Mesothelial cell of epicardium (in vitro differentiated cells): ENCODE measurements around the gene YEATS4. TPM values are rescaled to one million over a fixed set of nuclear protein-coding genes. Genes with fewer than 3 reads are reported as not detected.

Experiments
- DNase-seq, 2 experiments: peaks; one replicate each; pipeline ENCODE4 v3.0.0; 2021; ENCODE audit warnings: low spot score in 2 of 2; ENCODE audit not compliant: unreplicated experiment in 2 of 2
- H3K27ac Mint-ChIP-seq: 2 replicates; pipeline ENCODE4 v1.8.0; 2021; ENCODE audit warnings: mixed read lengths
- H3K27me3 Mint-ChIP-seq: 2 replicates; pipeline ENCODE4 v1.8.0; 2021; ENCODE audit warnings: low read depth, mixed read lengths
- H3K36me3 Mint-ChIP-seq: 2 replicates; pipeline ENCODE4 v1.8.0; 2021; ENCODE audit warnings: mixed read lengths
- H3K4me1 Mint-ChIP-seq: 2 replicates; pipeline ENCODE4 v1.8.0; 2021; ENCODE audit warnings: mixed read lengths
- H3K4me3 Mint-ChIP-seq: 2 replicates; pipeline ENCODE4 v1.8.0; 2021; ENCODE audit warnings: mild to moderate bottlenecking, moderate library complexity, mixed read lengths
- H3K9me3 Mint-ChIP-seq: 2 replicates; pipeline ENCODE4 v1.8.0; 2021; ENCODE audit warnings: mixed read lengths
- CTCF ChIP-seq: fragments of 200-600 bp; sonication (generic); IDR thresholded peaks from one replicate; pipeline ENCODE4 v1.5.0; 2021; ENCODE audit warnings: antibody characterized with exemption; ENCODE audit not compliant: unreplicated experiment
- total RNA-seq: library from RNA; stranded (reverse); gene quantifications from 3 replicates; pipeline ENCODE4 v1.2.1, GENCODE V29; 2021

YEATS4 gene
- total RNA-seq, 1 donor from 2014 or later, result 20.7 TPM

- no peak for DNase-seq
- Mint-ChIP-seq H3K27me3 (peaks cover 1% of the 10 kb centered on the region), H3K27ac (no peak overlapping the region), H3K4me1 (no peaks in the 10 kb centered on the region), H3K36me3 (no peaks in the 10 kb centered on the region), H3K9me3 (no peaks in the 10 kb centered on the region), H3K4me3 (no peak overlapping the region)
- TF ChIP-seq CTCF, result no peak
Measured at GRCh38 chr12:69345077-69345476, 14.5 kb upstream of the YEATS4 start.

GRCh38 chr12:69345742-69346141, 13.8 kb upstream of the YEATS4 start:
- H3K36me3 Mint-ChIP-seq, result no peaks in the 10 kb centered on the region
- H3K4me3 Mint-ChIP-seq, result no peak overlapping the region
- H3K27me3 Mint-ChIP-seq, result peaks cover 1% of the 10 kb centered on the region
- H3K27ac Mint-ChIP-seq, result no peak overlapping the region
- DNase-seq, result no peak
- TF ChIP-seq CTCF, result no peak
- H3K4me1 Mint-ChIP-seq, result no peaks in the 10 kb centered on the region
- H3K9me3 Mint-ChIP-seq, result no peaks in the 10 kb centered on the region

GRCh38 chr12:69348162-69348938, 11.2 kb upstream of the YEATS4 start, which contains the start of gene LYZ:
TSS of gene LYZ (plus strand) at chr12:69348381. CDS start at chr12:69348409, 28 bp downstream.
- no peak for TF ChIP-seq CTCF
- no peaks in the 10 kb centered on the region for H3K36me3 Mint-ChIP-seq
- no peaks in the 10 kb centered on the region for H3K4me1 Mint-ChIP-seq
- DNase-seq, result no peak
- peaks cover 1% of the 10 kb centered on the region for H3K27me3 Mint-ChIP-seq
- no peak within 1 kb of the TSS for H3K4me3 Mint-ChIP-seq
- H3K9me3 Mint-ChIP-seq, result no peaks in the 10 kb centered on the region
- H3K27ac Mint-ChIP-seq, result no peak within 1 kb of the TSS

- Mint-ChIP-seq H3K27me3 (peaks cover 1% of the 10 kb centered on the region), H3K4me3 (no peak overlapping the region), H3K4me1 (no peaks in the 10 kb centered on the region), H3K36me3 (no peaks in the 10 kb centered on the region), H3K9me3 (no peaks in the 10 kb centered on the region), H3K27ac (no peak overlapping the region)
- no peak for DNase-seq
- TF ChIP-seq CTCF, result no peak
Measured at GRCh38 chr12:69350002-69350626, 9.4 kb upstream of the YEATS4 start.

- no peaks in the 10 kb centered on the region for H3K4me1 Mint-ChIP-seq
- H3K27ac Mint-ChIP-seq, result no peak overlapping the region
- peaks cover 1% of the 10 kb centered on the region for H3K27me3 Mint-ChIP-seq
- no peak overlapping the region for H3K4me3 Mint-ChIP-seq
- no peak for DNase-seq
- no peaks in the 10 kb centered on the region for H3K36me3 Mint-ChIP-seq
- no peak for TF ChIP-seq CTCF
- H3K9me3 Mint-ChIP-seq, result no peaks in the 10 kb centered on the region
Measured at GRCh38 chr12:69350777-69351176, 8.8 kb upstream of the YEATS4 start.
